Astrocyte of the spinal cord (primary cell): ENCODE data around the gene CGNL1.

ENCODE experiments used
- DNase-seq: peaks from one replicate; pipeline ENCODE4 v3.0.0; 2011; ENCODE audit warnings: low read depth, low spot score
- H3K4me3 ChIP-seq: 2 replicates; pipeline ENCODE4 v1.5.1; 2011; ENCODE audit warnings: low read depth, mild to moderate bottlenecking, low read length, moderate library complexity
- CTCF ChIP-seq: IDR thresholded peaks from 2 replicates; pipeline ENCODE4 v1.5.1; 2012; ENCODE audit warnings: low read depth, mild to moderate bottlenecking, low read length, inconsistent platforms
- in situ Hi-C: cut with HindIII; loops from 2 replicates; pipeline ENCODE4 v1.10.0; 2017; ENCODE audit warnings: low sequenced_read_pairs

CGNL1 gene

GRCh38 chr15:57541271-57541670 is 165.0 kb downstream of the CGNL1 start:
- in situ Hi-C loops, result no loop called here
- no peak for DNase-seq
- no peak overlapping the region for H3K4me3 ChIP-seq
- no peak for TF ChIP-seq CTCF

GRCh38 chr15:57541805-57542504 is 165.7 kb downstream of the CGNL1 start:
- peak; percentile 96 for TF ChIP-seq CTCF
- DNase-seq, result peak; percentile 75
- in situ Hi-C loops, result no loop called here
- H3K4me3 ChIP-seq, result no peak overlapping the region

DNA sequence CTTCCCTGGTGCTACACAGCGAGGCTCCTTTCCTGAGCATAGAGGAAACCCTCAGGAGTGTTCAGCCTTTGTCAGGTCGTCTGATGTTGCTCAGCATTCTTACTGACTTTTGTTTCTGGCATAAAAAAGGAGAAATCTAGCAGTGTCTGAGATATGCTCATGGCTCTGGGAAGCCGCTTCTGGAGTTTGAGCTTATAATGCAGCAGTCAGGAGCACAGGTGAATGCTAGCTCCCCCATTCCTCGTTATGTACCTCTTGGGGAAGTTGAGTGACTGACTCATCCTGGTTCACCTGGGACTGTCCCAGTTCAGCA is 166.2 kb downstream of the CGNL1 start:
- TF ChIP-seq CTCF, result no peak
- no peak for DNase-seq
- in situ Hi-C loops, result no loop called here
- no peak overlapping the region for H3K4me3 ChIP-seq

- in situ Hi-C loops, result no loop called here
- TF ChIP-seq CTCF, result no peak
- H3K4me3 ChIP-seq, result no peak overlapping the region
- no peak for DNase-seq
These were observed 168.7 kb downstream of the CGNL1 start for GRCh38 chr15:57544848-57545480.

- in situ Hi-C loops, result no loop called here
- H3K4me3 ChIP-seq, result no peak overlapping the region
- no peak for TF ChIP-seq CTCF
- no peak for DNase-seq
These were observed 169.7 kb downstream of the CGNL1 start for GRCh38 chr15:57545995-57546394.

GRCh38 chr15:57547243-57547755 is 171.0 kb downstream of the CGNL1 start:
- in situ Hi-C loops, result no loop called here
- H3K4me3 ChIP-seq, result no peak overlapping the region
- DNase-seq, result no peak
- no peak for TF ChIP-seq CTCF
